Measurements from ENCODE around the gene ANKUB1.
"Not testable (repeated sequence)": the region's sequence is repeated elsewhere in the genome, so short reads cannot be mapped to it uniquely, and the experiment has no call there.

The ANKUB1 gene, protein sequence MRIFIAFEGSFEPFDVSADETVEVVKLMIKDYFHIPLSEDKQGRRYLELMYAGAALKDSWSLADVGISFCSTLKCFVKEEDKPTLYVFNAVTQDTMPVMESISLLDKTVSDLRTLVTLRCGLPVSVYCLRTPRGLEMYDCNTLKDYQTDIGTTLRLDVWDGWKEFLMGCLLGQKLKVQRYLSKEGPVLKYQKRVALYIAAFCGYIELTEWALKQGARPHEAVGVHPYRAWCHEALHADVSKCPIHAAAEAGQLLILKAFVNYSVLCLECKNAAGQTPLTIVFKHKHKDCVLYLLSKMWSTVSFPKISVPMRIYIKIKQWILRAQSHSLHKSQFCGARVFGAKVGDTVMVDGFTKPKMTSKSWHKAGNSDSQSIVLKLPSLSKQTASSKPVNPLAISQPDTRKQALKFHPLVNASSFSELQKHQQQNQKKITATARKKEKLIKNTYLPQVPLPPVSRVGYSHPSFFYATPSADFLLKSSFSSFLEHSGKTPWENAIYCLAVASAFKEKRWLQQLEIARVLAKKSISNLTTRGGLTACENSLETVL

DNA sequence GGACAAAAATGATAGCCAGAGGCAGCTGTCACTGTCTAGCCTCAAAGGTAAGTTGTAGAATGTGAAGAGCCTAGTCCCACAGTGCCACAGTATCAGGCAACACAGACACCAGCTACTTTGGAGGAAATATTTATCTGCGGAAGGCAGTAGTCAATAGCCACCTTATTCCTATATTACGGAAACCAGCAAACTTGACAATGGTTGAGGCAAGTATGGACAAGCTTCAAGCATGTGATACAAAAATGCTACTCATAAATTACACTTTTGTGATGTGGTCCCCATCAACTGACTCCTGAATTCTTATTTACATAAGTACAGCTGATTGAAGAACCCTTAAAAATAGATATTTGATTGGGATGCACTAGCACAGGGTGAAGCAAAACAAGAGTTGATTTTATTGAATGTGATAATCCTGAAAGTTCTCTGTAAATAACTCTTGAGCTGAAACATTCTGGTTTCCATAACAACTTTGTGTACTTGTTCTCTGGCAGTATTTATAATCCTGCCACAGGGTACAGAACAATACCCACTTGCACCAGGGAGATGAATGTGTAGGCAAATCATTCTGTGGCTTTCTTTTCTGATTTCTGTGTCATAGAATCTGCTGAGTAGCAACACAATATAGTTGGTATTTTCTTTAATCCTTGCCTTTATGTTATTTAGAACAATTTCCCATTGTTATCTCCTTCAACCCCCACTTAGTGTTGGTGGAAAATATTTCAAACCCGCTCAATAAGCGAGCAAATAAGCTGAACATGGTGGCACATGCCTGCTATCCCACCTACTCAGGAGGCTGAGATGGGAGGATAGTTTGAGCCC lies at the start of gene ANKUB1:
Gene ANKUB1 (minus strand): TSS at position 103 of the 819 bp plus-strand sequence. CDS start 188 bp downstream, outside the sequence.
- no peak for DNase-seq

DNA sequence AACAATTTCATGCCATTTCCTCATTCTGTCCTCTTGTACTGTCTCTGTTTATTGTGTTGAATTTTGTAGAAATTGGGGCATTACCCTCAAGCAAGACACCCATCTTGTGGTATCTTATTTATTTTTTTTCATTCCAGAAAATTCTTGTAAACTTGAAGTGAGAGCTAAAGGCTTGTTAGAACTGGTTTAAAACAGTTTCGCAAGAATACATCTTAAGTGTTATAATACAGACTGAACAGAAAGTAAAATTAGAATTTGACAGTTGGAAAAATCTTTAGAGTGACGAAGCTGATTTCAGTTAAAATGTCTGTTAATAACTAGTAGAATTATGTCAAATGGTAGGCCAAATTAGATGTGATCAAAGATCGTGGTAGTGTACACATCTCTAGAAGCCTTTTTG lies 47.5 kb upstream of the ANKUB1 start:
- DNase-seq, result no peak

DNA sequence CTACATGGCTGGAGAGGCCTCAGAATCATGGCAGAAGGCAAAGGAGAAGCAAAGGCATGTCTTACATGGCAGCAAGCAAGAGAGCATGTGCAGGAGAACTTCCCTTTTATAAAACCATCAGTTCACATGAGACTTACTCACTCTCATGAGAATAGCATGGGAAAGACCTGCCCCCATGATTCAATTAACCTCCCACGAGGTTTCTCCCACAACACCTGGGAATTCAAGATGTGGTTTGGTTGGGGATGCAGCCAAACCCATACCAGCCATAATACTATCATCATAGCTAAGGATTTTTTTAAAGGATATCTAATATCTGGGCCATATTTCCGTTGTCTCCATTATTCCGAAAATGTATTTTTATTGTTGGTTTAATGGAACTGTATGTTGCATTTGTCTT lies 47.1 kb upstream of the ANKUB1 start:
- DNase-seq, result not testable (repeated sequence)

DNA sequence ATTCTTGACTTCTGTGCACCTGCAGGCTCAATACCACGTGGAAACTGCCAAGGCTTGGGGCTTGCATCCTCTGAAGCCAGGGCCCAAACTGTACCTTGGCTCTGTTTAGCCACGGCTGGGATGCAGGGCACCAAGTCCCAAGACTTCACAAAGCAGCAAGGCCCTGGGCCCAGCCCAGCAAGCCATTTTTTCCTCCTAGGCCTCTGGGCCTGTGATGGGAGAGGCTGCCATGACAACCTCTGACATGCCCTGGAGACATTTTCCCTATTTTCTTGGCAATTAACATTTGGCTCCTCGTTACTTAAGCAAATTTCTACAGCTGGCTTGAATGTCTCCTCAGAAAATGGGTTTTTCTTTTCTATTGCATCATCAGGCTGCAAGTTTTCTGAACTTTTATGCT lies 46.1 kb upstream of the ANKUB1 start:
- not testable (repeated sequence) for DNase-seq

DNA sequence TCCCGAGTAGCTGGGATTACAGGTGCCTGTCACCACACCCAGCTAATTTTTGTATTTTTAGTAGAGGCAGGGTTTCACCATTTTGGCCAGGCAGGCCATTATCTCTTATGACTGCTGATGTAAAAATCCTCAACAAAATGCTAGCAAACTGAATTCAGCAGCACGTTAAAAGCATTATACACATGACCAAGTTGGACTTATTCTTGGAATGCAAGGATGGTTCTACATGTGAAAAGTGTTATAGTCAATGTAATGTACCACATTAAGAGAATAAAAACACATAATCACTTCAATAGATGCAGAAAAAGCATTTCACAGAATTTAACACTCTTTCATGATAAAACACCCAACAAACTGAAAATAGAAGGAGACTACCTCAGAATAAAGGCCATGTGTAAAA lies 40.9 kb upstream of the ANKUB1 start:
- no peak for DNase-seq

DNA sequence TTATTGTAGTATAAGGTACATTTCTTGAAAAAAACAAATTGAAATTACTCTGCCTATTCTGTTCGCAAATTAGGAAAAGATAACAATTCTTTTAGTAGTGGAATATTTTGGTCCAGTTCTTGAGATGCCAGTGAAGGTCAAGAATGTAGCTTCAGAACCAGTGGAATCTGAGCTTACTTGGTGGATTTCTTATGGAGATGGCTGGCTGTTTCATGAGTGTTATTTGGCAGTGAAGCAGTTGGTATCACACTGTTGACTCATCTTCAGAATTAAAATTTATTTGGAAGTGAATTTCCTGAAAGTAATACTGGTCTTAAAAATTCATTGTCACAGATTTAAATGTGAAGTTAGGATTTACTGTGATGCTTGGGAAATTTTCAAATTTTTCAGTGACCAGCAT lies 39.7 kb upstream of the ANKUB1 start:
- no peak for DNase-seq

DNA sequence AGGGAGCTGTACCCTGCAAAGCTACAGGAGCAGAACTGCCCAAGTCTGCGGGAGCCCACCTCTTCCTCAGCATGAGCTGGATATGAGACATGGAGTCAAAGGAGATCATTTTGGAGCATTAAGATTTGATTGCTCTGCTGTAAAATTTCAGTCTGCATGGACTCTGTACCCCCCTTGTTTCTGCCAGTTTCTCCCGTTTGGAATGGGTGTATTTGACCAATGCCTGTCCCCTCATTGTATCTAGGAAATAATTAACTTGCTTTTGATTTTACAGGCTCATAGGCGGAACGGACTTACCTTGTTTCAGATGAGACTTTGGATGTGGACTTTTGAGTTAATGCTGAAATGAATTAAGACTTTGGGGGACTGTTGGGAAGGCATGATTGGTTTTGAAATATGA lies 39.0 kb upstream of the ANKUB1 start:
- no peak for DNase-seq

DNA sequence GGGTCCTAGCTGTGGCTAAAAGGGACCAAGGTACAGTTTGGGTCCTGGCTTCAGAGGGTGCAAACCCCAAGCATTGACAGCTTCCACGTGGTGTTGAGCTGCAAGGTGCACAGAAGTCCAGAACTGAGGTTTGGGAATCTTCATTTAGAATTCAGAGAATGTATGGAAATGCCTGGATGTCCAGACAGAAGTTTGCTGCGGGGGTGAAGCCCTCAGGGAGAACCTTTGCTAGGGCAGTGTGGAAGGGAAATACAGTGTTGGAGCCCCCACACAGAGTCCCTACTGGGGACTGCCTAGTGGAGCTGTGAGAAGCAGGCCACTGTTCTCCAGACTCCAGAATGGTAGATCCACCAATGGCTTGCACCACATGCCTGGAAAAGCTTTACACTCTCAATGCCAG lies 38.5 kb upstream of the ANKUB1 start:
- no peak for DNase-seq

DNA sequence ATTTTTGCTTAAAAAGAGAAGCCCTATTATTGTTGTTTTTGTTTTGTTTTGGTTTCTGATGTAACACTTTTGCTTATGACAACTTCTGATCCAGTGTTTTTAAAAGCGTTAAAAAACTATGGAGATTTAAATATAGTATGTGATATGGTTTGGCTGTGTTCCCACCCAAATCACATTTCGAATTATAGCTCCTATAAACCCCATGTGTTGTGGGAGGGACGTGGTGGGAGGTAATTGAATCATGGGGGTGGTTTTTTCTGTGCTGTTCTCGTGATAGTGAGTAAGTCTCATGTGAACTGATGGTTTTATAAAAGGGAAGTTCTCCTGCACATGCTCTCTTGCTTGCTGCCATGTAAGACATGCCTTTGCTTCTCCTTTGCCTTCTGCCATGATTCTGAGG lies 37.3 kb upstream of the ANKUB1 start:
- not testable (repeated sequence) for DNase-seq

DNA sequence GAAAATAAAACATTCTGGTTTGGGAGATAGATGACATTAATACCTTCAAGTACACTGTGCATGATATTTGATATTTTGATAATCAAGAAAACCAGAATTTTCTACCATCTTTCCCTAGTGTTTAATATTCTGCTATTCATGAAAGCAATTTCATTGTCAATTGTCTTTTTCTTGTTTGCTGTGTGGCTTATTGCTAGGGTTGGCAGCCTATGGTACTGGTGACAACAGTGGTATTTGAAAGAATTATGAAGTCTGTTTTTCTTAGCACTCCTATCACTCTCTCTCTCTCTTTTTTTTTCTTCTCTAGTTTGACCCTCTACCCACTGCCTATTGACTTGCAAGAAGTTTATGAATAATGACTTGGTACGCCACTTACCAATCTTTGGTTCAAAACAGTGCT lies 36.0 kb upstream of the ANKUB1 start:
- no peak for DNase-seq

DNA sequence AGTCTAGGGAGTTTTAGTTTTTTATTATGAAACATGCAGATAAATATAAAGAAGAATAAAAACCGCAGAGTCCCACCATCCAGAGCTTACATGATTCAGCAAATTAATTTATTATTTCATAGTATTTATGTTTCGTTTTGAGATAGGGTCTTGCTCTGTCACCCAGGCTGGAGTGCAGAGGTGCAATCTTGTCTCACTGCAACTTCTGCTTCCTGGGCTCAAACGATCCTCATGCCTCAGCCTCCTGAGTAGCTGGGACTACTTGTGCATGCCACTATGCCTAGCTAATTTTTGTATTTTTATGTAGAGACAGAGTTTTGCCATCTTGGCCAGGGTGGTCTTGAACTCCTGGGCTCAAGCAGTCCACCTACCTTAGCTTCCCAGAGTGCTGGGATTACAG lies 34.3 kb upstream of the ANKUB1 start:
- no peak for DNase-seq

DNA sequence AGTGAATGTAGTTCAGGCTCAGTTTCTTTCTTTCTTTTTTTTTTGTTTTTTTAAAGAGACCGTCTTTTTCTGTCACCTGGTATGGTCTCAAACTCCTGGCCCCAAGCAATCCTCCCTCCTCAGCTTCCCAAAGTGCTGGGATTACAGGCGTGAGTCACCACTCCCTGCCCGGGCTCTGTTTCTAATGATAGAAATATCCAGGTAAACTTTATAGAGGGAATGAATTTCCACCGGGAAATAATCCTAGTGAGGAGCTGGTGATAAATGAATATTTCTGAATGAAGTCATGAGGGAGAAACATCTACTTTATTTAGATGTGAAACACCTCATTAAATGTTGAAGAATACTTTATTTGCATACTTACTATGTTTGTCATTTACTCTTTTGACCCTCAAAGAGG lies 27.8 kb upstream of the ANKUB1 start:
- no peak for DNase-seq

DNA sequence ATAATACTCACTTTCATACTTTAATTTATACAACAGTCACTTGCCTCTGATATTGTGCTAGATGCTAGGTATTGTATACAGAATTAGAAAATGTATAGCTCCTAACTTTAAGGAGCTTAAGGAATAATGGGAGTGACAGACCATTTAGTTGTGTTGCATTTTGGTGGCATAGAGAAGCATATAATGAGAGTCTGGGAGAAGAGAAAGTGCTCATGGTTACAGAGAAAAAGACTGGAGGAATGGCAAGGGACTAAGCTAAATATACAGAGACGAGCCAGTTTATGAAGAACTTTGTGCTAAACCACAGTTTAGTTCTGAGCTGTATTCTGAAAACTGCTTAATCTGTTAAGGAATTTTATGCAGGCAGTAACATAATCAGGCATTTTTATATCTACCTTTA lies 27.1 kb upstream of the ANKUB1 start:
- DNase-seq, result no peak

DNA sequence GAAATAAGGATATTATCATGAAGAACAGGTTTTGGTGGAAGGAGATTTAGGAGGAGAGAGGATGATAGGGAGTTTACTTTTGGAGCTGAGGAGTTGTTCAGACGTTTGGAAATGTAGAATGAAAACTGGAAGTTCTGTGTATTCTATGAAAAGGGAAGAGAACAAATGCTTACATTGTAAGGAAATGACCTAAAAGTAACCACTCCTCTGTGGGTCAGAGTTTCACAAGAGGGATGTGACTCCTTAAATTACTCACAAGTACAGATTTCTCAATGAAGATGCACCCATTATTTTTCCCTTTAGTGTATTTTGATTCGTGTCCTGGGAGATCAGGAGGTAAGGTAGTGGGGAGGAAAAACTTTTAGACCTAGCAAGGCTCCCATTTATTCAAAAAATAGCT lies 24.6 kb upstream of the ANKUB1 start:
- no peak for DNase-seq

DNA sequence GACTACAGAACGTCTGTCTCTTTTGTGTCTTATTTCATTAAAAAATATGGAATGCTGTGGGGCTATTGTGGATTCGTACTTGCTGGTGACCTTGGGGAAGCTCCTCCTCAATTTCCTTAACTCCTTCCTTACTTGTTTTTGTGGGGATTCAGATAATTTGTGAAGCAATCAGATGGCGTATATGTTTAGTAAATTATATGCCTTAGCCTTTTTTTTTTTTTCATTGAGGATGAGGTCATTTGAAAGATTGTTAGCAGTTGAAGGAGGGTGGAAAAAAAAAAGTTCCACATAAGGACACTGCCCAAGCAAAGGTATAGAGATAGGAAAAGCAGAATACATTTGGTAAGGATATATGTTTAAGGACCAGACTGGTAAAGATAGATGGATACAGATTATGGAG lies 24.0 kb upstream of the ANKUB1 start:
- DNase-seq, result no peak

DNA sequence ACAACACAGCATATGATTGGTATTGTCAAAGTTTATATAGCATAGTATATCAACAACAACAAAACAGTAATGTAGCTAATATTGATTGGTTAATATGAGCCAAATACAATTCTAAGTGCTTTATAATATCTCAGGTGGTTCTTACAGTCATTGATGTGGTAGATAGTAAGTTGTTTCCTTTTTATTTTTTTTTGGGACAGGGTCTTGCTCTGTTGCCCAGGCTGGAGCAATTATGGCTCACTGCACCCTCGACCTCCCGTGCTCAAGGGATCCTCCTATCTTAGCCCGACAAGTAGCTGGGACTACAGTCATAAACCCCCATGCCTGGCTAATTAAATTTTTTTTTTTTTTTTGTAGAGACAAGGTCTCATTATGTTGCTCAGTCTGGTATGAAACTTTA lies 23.4 kb upstream of the ANKUB1 start:
- no peak for DNase-seq

DNA sequence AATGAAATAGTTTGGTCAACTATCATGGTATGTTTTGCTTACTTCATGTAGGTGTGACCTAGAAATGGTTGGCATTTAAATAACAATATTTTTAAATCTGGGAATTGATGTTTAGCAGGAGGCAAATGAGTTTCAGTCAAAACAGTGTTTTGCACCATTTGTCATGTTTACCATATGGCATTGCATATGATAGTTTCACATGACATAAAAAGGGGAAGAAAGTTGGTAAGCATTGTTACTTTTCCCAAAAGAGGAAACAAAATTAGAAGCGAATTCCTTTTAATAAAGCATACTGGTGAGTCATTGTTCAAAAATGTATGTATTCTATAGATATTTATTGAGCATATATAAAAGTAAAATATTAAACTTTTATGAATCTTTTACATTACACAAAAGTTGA lies 23.0 kb upstream of the ANKUB1 start:
- DNase-seq, result no peak

DNA sequence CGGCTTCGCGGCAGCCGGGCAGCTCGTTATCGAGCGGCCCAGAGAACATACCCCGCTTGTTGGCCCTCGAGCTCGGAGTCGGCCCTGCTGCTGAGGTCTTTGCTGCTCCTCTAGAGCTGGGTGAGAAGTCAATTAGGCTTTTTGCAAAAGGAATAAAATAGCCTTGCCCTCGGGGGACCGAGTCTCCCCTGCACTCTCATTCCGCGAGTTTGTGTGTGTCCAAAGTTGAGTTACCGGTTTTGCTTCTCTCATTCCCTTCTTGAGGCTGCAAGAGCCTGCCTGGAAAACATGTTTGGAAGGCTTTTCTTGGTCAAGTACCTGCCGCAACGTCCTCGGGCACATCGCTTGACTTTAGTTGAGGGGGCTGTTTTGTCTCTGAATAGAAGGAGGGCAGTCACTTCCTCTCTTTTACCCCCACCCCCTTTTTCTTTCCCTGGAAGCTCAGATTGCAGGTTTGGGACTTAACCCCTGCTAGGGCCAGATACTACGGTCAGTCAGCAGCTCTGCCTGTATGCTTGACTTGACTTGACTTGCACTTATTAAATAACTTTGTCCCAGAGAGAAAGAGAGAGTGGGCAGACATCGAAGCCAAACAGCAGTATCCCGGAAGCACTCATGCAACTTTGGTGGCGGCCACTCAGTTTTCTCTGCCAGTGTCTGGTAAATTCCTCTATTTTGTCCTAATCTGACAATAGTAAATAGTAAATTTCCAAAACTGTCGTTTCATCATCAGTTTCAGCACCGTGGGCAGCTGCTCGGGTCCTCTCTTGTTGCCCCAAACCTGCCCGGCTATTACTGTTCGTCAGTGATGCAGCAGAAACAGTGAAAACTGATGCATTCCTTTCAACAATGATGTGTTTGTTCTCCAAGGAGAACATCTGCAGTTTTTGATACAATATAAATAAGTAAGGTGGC lies 21.3 kb upstream of the ANKUB1 start:
- DNase-seq, result no peak

DNA sequence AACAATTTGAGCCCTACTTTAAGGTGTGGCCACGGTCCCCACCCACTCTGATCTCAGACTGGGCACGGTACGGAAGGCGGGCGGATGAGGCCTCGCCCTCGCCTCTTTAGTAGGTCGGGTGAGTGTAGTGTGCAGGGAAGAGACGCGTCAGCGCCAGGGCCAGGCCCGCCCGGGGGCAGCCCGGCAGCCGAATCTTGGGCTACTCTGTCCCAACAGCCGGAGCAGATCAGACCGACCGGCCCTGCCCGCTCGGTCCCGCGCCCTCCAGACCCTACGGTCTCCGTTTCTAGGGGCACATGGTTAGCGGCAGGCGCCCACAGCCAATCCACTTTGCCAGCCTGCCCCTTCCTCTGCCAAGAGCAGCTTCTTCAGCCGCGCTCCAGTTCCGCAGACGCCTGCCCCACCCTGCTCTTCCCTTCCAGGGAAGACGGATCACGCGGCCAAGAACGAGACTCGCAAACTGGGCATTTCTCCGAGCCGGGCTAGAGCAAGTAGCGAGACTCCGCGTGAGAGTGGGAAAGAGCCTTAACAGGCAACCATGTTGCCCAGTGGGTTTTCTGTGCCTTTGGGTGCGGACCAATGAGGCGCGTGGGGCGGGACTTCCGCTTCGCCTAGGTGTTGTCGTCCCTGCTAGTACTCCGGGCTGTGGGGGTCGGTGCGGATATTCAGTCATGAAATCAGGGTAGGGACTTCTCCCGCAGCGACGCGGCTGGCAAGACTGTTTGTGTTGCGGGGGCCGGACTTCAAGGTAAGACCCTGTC lies 20.4 kb upstream of the ANKUB1 start, which contains the start of gene RNF13:
Gene RNF13 (plus strand): TSS at position 610 of the 761 bp plus-strand sequence. CDS start 32,812 bp downstream, outside the sequence.
- DNase-seq, result peak; percentile 87

DNA sequence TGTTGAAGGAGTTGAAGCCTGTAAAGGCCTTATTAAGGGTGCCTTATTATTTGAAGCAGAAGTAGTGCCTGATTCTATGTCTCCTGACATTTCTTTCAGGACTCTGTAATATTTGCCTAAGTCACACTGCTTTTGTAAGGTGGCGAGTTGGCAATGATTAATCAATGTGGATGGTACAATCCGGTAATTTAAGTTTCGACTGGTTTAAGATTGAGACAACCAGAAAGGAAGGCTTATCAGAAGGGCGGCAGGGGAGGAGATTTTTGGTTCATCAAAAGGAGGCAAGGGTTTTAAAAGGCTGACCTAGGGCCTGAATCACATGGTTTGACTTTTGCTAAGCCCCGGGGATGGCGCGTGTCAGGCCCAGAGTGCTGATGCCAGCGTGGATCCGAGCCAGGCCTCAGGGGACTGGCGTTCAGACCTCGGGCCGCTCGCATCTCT lies 19.8 kb upstream of the ANKUB1 start:
- DNase-seq, result no peak

DNA sequence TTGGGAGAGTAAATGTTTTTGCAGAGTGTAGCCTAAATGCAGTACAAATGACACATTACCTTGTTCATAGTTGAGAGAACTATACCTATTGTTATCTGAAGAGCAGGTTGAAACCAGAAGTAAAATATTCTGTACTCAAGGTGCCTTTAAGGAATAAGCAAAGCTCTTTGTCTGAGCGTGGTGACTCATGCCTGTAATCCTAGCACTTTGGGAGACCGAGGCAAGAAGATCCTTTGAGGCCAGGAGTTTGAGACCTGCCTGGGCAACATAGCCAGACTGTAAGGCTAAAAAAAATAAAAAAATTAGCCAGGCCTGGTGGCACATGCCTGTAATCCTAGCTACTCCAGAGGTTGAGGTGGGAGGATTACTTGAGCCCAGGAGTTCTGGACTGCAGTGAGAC lies 18.5 kb upstream of the ANKUB1 start:
- DNase-seq, result no peak

DNA sequence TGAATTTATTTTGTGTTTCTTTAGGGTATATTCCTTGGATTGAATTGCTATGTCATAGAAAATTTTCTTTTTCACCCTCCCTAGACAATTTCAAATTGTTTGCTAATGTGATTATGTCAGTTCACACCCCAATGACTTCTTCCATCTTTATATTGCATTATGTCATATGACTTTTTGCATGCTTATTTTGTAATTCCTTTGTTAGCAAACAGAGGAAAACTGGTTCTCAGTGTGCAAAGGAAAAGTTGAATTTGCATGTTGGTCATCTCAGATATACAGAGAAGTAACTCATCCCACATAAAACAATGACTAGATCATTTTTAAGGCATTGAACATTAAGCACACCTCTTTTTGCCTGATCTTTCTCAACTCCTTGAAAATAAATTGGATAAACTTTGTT lies 17.3 kb upstream of the ANKUB1 start:
- no peak for DNase-seq

All from NCI-H524 treated with DMSO at 0.1 percent for 48 hours (cell line).